ENCODE measurements around the gene LRRC8E. TPM values are rescaled to one million over a fixed set of nuclear protein-coding genes. Genes with fewer than 3 reads are reported as not detected.

Gene LRRC8E
- total RNA-seq, 1 donor from 2014 or later = 0.08 TPM

- peaks cover 19% of the 10 kb centered on the region for H3K27me3 Mint-ChIP-seq (ENCODE audit: unreplicated experiment)
- no peak for TF ChIP-seq CTCF (IDR thresholded peaks at IDR 0.05; ENCODE audit: unreplicated experiment)
- peaks cover 10% of the 10 kb centered on the region for H3K4me1 Mint-ChIP-seq (ENCODE audit: unreplicated experiment)
- H3K27ac Mint-ChIP-seq (ENCODE audit: unreplicated experiment) = no peak overlapping the region
- H3K9me3 Mint-ChIP-seq (ENCODE audit: unreplicated experiment) = no peaks in the 10 kb centered on the region
- H3K4me3 Mint-ChIP-seq (ENCODE audit: unreplicated experiment) = no peak overlapping the region
- peaks cover 12% of the 10 kb centered on the region for H3K36me3 Mint-ChIP-seq (ENCODE audit: low read depth, unreplicated experiment)
- DNase-seq (ENCODE audit: low spot score) = no peak
Observed at GRCh38 chr19:7923295-7924191, 35.2 kb downstream of the LRRC8E start.

- no peak for DNase-seq (ENCODE audit: low spot score)
- Mint-ChIP-seq H3K4me1 (ENCODE audit: unreplicated experiment) (peaks cover 10% of the 10 kb centered on the region), H3K27me3 (ENCODE audit: unreplicated experiment) (peaks cover 18% of the 10 kb centered on the region), H3K9me3 (ENCODE audit: unreplicated experiment) (no peaks in the 10 kb centered on the region), H3K36me3 (ENCODE audit: low read depth, unreplicated experiment) (peaks cover 12% of the 10 kb centered on the region), H3K27ac (ENCODE audit: unreplicated experiment) (no peak overlapping the region), H3K4me3 (ENCODE audit: unreplicated experiment) (peak overlapping the region; percentile 74)
- TF ChIP-seq CTCF (IDR thresholded peaks at IDR 0.05; ENCODE audit: unreplicated experiment) = no peak
Observed at GRCh38 chr19:7924241-7924640, 35.9 kb downstream of the LRRC8E start.

- Mint-ChIP-seq H3K4me3 (ENCODE audit: unreplicated experiment) (no peak overlapping the region), H3K27me3 (ENCODE audit: unreplicated experiment) (peaks cover 17% of the 10 kb centered on the region), H3K36me3 (ENCODE audit: low read depth, unreplicated experiment) (peaks cover 12% of the 10 kb centered on the region), H3K4me1 (ENCODE audit: unreplicated experiment) (peaks cover 8% of the 10 kb centered on the region), H3K27ac (ENCODE audit: unreplicated experiment) (no peak overlapping the region), H3K9me3 (ENCODE audit: unreplicated experiment) (no peaks in the 10 kb centered on the region)
- no peak for TF ChIP-seq CTCF (IDR thresholded peaks at IDR 0.05; ENCODE audit: unreplicated experiment)
- DNase-seq (ENCODE audit: low spot score) = no peak
Observed at GRCh38 chr19:7924651-7925170, 36.4 kb downstream of the LRRC8E start.

- DNase-seq (ENCODE audit: low spot score) = peak; percentile 95
- H3K27ac Mint-ChIP-seq (ENCODE audit: unreplicated experiment) = peak overlapping the region; percentile 52
- peak overlapping the region; percentile 88 for H3K4me3 Mint-ChIP-seq (ENCODE audit: unreplicated experiment)
- TF ChIP-seq CTCF (IDR thresholded peaks at IDR 0.05; ENCODE audit: unreplicated experiment) = peak; percentile 99
- H3K36me3 Mint-ChIP-seq (ENCODE audit: low read depth, unreplicated experiment) = peaks cover 12% of the 10 kb centered on the region
- no peaks in the 10 kb centered on the region for H3K9me3 Mint-ChIP-seq (ENCODE audit: unreplicated experiment)
- H3K4me1 Mint-ChIP-seq (ENCODE audit: unreplicated experiment) = peaks cover 4% of the 10 kb centered on the region
- H3K27me3 Mint-ChIP-seq (ENCODE audit: unreplicated experiment) = peaks cover 19% of the 10 kb centered on the region
Observed at GRCh38 chr19:7925171-7925851, 37.0 kb downstream of the LRRC8E start.

Measured in endothelial cell (in vitro differentiated cells).